SK-N-SH treated with all-trans-retinoic acid at 6 μM for 48 hours (cell line): Measurements from ENCODE around the gene FBL.

Experiments
- ATAC-seq: fragments of 200-7000 bp; cut with Tn5 transposase; 3 replicates; pipeline ENCODE4 v1.9.1; 2020; ENCODE audit warnings: mild to moderate bottlenecking, moderate library complexity
- ARNTL ChIP-seq: fragments of 450-650 bp; formaldehyde crosslinking; IDR thresholded peaks from 2 replicates; pipeline ENCODE4 v1.5.0; 2020; ENCODE audit warnings: low read depth, mild to moderate bottlenecking, moderate library complexity, borderline replicate concordance
- BACH2 ChIP-seq: fragments of 250-450 bp; sonication (Bioruptor Pico); IDR thresholded peaks from 2 replicates; pipeline ENCODE4 v1.9.0; 2021; ENCODE audit warnings: mild to moderate bottlenecking, borderline replicate concordance
- CSDC2 ChIP-seq: fragments of 250-450 bp; sonication (Bioruptor Pico); IDR thresholded peaks from 2 replicates; pipeline ENCODE4 v1.5.0; 2020; ENCODE audit warnings: mild to moderate bottlenecking, moderate library complexity
- CSRNP3 ChIP-seq: fragments of 250-450 bp; sonication (Bioruptor Pico); IDR thresholded peaks from 2 replicates; pipeline ENCODE4 v1.5.1; 2021; ENCODE audit warnings: mild to moderate bottlenecking, moderate library complexity
- GLIS3 ChIP-seq: fragments of 250-450 bp; sonication (Bioruptor Pico); IDR thresholded peaks from 2 replicates; pipeline ENCODE4 v1.5.0; 2020; ENCODE audit warnings: mild to moderate bottlenecking, moderate library complexity
- ISL1 ChIP-seq: fragments of 250-450 bp; sonication (Bioruptor Pico); IDR thresholded peaks from 2 replicates; pipeline ENCODE4 v2.1.2; 2022; ENCODE audit warnings: mild to moderate bottlenecking, moderate library complexity
- OSR1 ChIP-seq: fragments of 250-450 bp; sonication (Bioruptor Pico); IDR thresholded peaks from 2 replicates; pipeline ENCODE4 v1.8.0; 2022; ENCODE audit warnings: moderate library complexity, mild to moderate bottlenecking, inconsistent platforms
- PATZ1 ChIP-seq: fragments of 250-450 bp; sonication (Bioruptor Pico); IDR thresholded peaks from 2 replicates; pipeline ENCODE4 v1.8.0; 2020; ENCODE audit warnings: mild to moderate bottlenecking, moderate library complexity, borderline replicate concordance
- POU6F1 ChIP-seq: fragments of 250-450 bp; sonication (Bioruptor Pico); IDR thresholded peaks from 2 replicates; pipeline ENCODE4 v1.8.0; 2021; ENCODE audit warnings: low read depth, mild to moderate bottlenecking, moderate library complexity, borderline replicate concordance
- PPARA ChIP-seq: fragments of 250-450 bp; sonication (Bioruptor Pico); IDR thresholded peaks from 2 replicates; pipeline ENCODE4 v1.5.0; 2020; ENCODE audit warnings: mild to moderate bottlenecking, borderline replicate concordance
- RARB ChIP-seq: fragments of 250-450 bp; sonication (Bioruptor Pico); IDR thresholded peaks from 2 replicates; pipeline ENCODE4 v1.8.0; 2021; ENCODE audit warnings: mild to moderate bottlenecking, moderate library complexity
- TCF4 ChIP-seq: fragments of 250-450 bp; sonication (Bioruptor Pico); IDR thresholded peaks from 2 replicates; pipeline ENCODE4 v1.8.0; 2021; ENCODE audit warnings: mild to moderate bottlenecking, moderate library complexity, borderline replicate concordance
- ZC3H10 ChIP-seq: fragments of 250-450 bp; sonication (Bioruptor Pico); IDR thresholded peaks from 2 replicates; pipeline ENCODE4 v1.5.1; 2021; ENCODE audit warnings: mild to moderate bottlenecking, moderate library complexity
- ZNF565 ChIP-seq: fragments of 450-650 bp; formaldehyde crosslinking; conservative IDR thresholded peaks from 2 replicates; pipeline ENCODE4 v1.5.0; 2020; ENCODE audit warnings: low read depth, mild to moderate bottlenecking, moderate library complexity
- ZNF8 ChIP-seq: fragments of 450-650 bp; formaldehyde crosslinking; IDR thresholded peaks from 2 replicates; pipeline ENCODE4 v1.5.0; 2020; ENCODE audit warnings: mild to moderate bottlenecking, moderate library complexity

Gene FBL

GRCh38 chr19:39843919-39844793 lies 2.0 kb downstream of the FBL start (continued):
- TF ChIP-seq POU6F1 (CRISPR knock-in tag) (no peak), PPARA (CRISPR knock-in tag) (no peak), ZNF565 (no peak), ARNTL (CRISPR knock-in tag) (no peak), CSRNP3 (CRISPR knock-in tag) (no peak), OSR1 (CRISPR knock-in tag) (no peak), ISL1 (CRISPR knock-in tag) (no peak)

GRCh38 chr19:39842693-39843435 lies 3.3 kb downstream of the FBL start:
- ATAC-seq = no peak
- TF ChIP-seq CSRNP3 (CRISPR knock-in tag) (no peak), TCF4 (CRISPR knock-in tag) (no peak), ZC3H10 (CRISPR knock-in tag) (no peak), PPARA (CRISPR knock-in tag) (no peak), RARB (no peak)

GRCh38 chr19:39841041-39841440 lies 5.1 kb downstream of the FBL start:
- no peak for ATAC-seq
- TF ChIP-seq ZNF8 (CRISPR knock-in tag) = no peak

GRCh38 chr19:39840492-39840891 lies 5.7 kb downstream of the FBL start:
- ATAC-seq = no peak
- no peak for TF ChIP-seq TCF4 (CRISPR knock-in tag)
- TF ChIP-seq, all 23 proteins: peak for 0

GRCh38 chr19:39839678-39840327 lies 6.4 kb downstream of the FBL start:
- TF ChIP-seq ZC3H10 (CRISPR knock-in tag) (no peak), TCF4 (CRISPR knock-in tag) (no peak), PPARA (CRISPR knock-in tag) (no peak), RARB (no peak), ARNTL (CRISPR knock-in tag) (no peak), GLIS3 (CRISPR knock-in tag) (no peak), POU6F1 (CRISPR knock-in tag) (no peak), ZNF8 (CRISPR knock-in tag) (no peak), BACH2 (no peak), ZNF565 (no peak), PATZ1 (CRISPR knock-in tag) (no peak), CSRNP3 (CRISPR knock-in tag) (no peak), CSDC2 (no peak)
- TF ChIP-seq, all 23 proteins: peak for 0
- no peak for ATAC-seq
